Left ventricle myocardium superior (tissue), 1 donor: Measurements from ENCODE around the gene UGGT1. TPM values are rescaled to one million over a fixed set of nuclear protein-coding genes. Genes with fewer than 3 reads are reported as not detected.
"Not testable (repeated sequence)": the region's sequence is repeated elsewhere in the genome, so short reads cannot be mapped to it uniquely, and the experiment has no call there.

Experiments
- ATAC-seq: fragments of 200-7000 bp; cut with Tn5 transposase; one replicate; pipeline ENCODE4 v1.9.1; 2020; ENCODE audit warnings: mild to moderate bottlenecking, moderate library complexity
- DNase-seq: peaks from one replicate; pipeline ENCODE4 v3.0.0-alpha.2; 2020
- intact Hi-C: fragments of 100-400 bp; cut with micrococcal nuclease; formaldehyde crosslinking; loops from one replicate; pipeline ENCODE4 v1.11.0; 2022
- total RNA-seq: library from RNA; stranded (reverse); fragmentation: NEBNext Ultra II Directional; extraction: Animal tissue kit (Norgen Biotek cat#: 25700); gene quantifications from one replicate; pipeline ENCODE4 v1.2.1, GENCODE V29; 2021
- donor health status: DM: no; HTN: yes; CAD: no; lungs with severe emphysema.

The UGGT1 gene
- total RNA-seq, 1 donor from 2014 or later = 24.6 TPM

DNA sequence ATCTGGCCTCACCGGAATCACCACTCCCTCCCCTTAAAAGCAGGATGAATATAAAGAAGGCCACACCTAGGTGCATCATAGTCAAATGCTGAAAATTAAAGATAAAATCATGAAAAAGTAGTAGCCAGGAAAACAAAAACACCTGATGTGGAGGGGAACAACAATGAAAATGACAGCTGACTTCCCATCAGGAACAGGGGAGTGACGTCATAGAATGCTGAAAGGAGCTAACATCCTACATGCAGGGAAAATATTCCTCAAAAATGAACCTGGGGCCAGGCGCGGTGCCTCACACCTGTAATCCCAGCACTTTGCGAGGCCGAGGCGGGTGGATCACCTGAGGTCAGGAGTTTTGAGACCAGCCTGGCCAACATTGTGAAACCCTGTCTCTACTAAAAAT, 108.1 kb downstream of the UGGT1 start:
- intact Hi-C loops = no loop called here
- no peak for ATAC-seq
- DNase-seq = no peak

GRCh38 chr2:128202791-128203190, 111.8 kb downstream of the UGGT1 start:
- intact Hi-C loops = no loop called here
- DNase-seq (no peak), ATAC-seq (no peak)

- DNase-seq (no peak), ATAC-seq (no peak)
- intact Hi-C loops = no loop called here
Observed at GRCh38 chr2:128206245-128206644, 115.2 kb downstream of the UGGT1 start.

GRCh38 chr2:128208023-128208422, 117.0 kb downstream of the UGGT1 start:
- no peak for DNase-seq
- intact Hi-C loops = no loop called here
- no peak for ATAC-seq

DNA sequence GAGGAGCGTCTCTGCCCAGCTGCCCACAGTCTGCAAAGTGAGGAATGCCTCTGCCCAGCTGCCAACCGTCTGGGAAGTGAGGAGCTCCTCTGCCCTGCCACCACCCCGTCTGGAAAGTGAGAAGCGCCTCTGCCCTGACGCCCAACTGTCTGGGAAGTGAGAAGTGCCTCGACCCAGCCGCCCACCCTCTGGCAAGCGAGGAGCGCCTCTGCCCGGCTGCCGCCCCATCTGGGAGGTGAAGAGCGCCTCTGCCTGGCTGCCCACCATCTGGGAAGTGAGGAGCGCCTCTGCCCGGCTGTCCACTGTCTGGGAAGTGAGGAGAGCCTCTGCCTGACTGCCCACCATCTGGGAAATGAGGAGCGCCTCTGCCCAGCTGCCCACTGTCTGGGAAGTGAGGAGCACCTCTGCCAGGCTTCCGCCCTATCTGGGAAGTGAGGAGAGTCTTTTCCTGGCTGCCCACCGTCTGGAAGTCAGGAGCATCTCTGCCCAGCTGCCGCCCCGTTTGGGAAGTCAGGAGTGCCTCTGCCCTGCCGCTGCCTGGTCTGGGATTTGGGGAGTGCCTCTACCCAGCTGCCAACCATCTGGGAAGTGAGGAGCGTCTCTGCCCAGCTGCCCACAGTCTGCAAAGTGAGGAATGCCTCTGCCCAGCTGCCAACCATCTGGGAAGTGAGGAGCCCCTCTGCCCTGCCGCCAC, 117.8 kb downstream of the UGGT1 start:
- ATAC-seq, intact Hi-C loops, DNase-seq: not testable (repeated sequence)

- ATAC-seq = no peak
- intact Hi-C loops = no loop called here
- no peak for DNase-seq
Observed at GRCh38 chr2:128214251-128214650, 123.3 kb downstream of the UGGT1 start.

DNA sequence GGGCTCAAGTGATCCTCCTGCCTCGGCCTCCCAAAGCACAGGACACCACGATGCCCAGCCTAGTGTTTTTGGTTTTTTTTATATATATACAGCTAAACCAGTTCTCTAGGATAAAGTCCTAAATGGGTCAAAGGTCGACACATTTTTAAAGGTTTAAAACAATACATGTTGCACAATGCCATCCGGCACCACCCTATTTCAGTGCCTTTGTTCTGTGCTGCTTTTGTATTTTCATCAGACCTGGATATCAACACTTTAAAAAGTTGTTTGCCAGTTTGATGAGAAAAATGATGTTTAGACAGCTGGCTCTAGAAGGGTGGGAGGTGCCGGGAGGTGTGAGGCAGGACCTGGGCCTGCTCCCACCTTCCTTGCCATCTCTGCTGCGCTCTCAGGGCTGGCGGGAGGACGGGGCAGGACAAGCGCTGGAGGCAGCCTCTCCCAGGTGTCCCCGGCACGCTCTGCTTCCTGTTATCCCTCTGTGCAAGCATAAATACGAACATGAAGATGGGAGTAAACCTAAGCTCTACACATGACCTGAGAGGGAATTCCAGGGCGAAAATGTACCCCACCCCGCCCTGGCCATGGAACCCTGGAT, 124.0 kb downstream of the UGGT1 start:
- intact Hi-C loops = no loop called here
- DNase-seq = no peak
- no peak for ATAC-seq

DNA sequence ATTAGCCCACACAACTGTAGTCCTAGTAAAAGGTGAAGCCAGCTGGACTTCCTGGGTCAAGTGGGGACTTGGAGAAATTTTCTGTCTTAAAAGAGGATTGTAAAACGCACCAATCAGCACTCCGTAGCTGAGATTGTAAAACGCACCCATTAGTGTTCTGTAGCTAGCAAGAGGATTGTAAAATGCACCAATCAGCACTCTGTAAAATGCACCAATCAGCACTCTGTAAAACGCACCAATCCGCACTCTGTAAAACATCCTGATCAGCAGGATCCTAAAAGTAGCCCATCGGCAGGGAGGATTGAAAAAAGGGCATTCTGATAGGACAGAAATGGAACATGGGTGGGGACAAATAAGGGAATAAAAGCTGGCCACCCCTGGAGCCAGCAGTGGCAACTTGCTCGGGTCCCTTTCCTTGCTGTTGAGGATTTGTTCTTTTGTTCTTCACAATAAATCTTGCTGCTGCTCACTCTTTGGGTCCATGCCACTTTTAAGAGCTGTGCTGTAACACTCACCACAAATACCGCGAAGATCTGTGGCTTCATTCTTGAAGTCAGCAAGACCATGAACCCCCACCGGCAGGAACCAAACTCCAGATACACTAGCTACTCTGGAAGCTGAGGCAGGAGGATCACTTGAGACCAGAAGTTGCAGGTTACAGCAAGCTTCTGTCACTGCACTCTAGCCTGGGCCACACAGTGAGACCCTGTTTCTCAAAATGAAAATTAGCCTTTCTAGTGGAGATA, 125.1 kb downstream of the UGGT1 start:
- intact Hi-C loops = no loop called here
- DNase-seq = no peak

DNA sequence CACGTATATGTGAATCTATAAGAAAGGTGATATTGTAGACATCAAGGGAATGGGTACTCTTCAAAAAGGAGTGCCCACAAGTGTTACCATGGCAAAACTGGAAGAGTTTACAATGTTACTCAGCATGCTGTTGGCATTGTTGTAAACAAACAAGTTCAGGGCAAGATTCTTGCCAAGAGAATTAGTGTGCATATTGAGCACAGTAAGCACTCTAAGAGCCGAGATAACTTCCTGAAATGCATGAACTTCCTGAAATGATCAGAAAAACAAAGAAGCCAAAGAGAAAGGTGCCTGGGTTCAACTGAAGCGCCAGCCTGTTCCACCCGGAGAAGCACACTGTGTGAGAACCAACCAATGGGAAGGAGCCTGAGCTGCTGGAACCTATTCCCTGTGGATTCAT, 126.7 kb downstream of the UGGT1 start:
- ATAC-seq (no peak), DNase-seq (no peak)
- intact Hi-C loops = no loop called here

More for the DNA sequence above, 125.1 kb downstream of the UGGT1 start:
- ATAC-seq = no peak

GRCh38 chr2:128219891-128220290, 128.9 kb downstream of the UGGT1 start:
- no peak for DNase-seq
- ATAC-seq = no peak
- intact Hi-C loops = no loop called here

GRCh38 chr2:128227862-128228261, 136.9 kb downstream of the UGGT1 start:
- intact Hi-C loops = no loop called here
- DNase-seq (no peak), ATAC-seq (no peak)

DNA sequence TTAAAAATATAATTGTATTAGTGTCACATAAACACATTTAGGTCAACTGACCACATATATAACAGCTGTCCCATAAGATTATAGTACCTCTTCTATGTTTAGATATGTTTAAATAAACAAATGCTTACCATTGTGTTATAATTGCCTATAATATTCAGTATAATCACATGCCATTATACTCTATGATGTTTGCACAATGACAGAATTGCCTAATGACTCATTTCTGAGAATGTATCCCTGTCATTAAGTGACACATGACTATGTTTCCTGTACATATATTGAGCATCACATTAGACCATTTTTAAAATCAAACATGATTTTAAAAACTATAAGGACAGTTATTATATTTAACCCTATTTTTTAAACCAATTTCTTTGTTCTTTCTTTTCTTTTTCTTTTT, 137.9 kb downstream of the UGGT1 start:
- no peak for ATAC-seq
- intact Hi-C loops = no loop called here
- no peak for DNase-seq

DNA sequence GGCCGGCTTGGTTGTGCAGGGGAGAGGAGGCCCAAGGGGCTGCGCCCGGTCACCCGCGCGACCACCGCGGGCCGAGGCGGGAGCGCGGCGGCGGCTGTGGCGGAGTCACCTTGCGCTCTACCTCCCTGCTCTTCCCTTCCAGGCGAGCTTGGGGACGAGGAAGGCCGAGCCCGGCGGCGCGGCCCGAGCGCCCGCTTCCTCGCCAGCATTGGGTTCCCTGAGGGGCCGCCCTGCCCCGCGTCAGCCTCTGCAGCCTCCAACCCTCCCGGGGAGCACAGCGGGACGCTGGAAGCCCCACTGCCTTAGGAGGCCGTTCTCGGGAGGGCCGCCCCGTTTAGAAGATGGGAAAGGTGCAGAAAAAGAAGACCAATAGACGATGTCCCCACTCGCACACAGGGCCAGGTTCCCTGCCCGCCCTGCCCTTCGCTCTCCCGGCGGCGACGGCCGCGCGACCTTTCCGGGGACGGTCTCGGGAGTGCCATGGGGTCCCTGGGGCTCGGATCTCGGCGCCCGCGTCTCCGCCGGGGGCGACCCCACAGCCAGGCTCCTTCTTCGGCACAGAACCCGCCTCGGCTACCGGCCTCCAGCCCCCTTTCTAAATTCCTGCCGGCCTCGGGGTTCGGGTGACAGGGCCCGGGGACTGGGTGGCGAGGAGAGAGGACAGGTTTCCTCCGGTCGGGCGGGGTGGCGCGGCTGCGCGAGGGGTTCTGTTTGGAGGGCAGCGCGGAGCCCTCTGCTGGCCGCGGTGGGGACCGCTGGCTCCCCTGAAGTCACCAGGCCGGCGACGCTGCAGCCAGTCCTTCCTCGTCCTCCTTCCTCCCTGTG, 142.2 kb downstream of the UGGT1 start:
- DNase-seq (peak; percentile 95), ATAC-seq (peak; percentile 98)
- intact Hi-C loops = loop anchor here (10.0 kb wide), 1 partner anchor 348 kb away; the partner anchor contains the start of gene AMMECR1L

GRCh38 chr2:128233790-128234395, 142.9 kb downstream of the UGGT1 start:
- DNase-seq = no peak
- no peak for ATAC-seq
- intact Hi-C loops = loop anchor here (10.0 kb wide), 1 partner anchor 349 kb away; the partner anchor contains the start of gene AMMECR1L

- DNase-seq = no peak
- no peak for ATAC-seq
- intact Hi-C loops = loop anchor here (10.0 kb wide), 1 partner anchor 350 kb away; the partner anchor contains the start of gene AMMECR1L
Observed at GRCh38 chr2:128234613-128235012, 143.6 kb downstream of the UGGT1 start.

DNA sequence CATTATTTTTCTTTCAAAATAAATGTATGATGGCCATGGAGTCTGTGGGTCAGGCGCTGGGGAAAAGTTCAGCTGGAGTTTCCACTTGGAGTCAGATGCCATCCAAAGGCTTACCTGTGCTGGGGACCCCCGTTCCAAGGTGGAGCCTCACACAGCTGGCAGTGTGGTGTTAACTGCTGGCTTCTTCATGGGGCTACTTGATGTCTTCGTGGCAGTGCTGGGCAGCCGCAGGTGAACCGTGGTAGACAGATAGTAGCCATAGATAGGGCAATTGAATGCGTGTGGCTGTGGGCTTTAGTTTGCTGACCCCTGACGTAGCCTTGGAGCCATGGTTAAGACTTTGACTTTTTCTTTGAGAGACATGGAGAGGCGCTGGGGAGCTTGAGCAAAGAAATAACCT, 144.6 kb downstream of the UGGT1 start:
- DNase-seq (no peak), ATAC-seq (no peak)
- intact Hi-C loops = loop anchor here (10.0 kb wide), 1 partner anchor 351 kb away; the partner anchor contains the start of gene AMMECR1L

DNA sequence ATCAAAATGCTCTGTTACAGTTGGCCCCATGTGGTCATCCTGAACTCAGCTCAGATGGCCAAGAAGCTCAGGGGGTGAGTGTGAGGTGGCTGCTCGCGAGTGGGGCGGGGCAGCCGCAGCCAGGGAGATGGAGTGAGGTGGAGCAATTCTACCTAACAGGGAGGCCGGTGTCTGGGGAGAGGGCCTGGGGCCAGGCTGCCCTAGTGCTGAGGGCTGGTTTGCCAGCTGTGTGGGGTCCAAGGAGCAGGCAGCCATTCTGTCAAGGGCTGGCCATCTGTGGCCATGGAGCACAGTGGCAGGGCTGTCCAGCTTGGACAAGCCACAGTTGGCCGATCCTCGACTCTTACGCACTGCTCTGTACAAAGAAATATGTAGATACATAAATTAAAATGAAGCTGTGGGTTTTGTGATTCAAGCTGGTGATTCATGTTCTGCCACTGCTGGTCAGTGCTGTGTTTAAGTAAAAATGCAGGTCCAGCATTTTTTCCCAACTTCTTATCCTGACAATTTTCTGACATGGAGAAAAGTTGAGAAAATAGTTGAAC, 145.6 kb downstream of the UGGT1 start:
- intact Hi-C loops = loop anchor here (10.0 kb wide), 1 partner anchor 352 kb away; the partner anchor contains the start of gene AMMECR1L
- no peak for ATAC-seq
- DNase-seq = no peak

DNA sequence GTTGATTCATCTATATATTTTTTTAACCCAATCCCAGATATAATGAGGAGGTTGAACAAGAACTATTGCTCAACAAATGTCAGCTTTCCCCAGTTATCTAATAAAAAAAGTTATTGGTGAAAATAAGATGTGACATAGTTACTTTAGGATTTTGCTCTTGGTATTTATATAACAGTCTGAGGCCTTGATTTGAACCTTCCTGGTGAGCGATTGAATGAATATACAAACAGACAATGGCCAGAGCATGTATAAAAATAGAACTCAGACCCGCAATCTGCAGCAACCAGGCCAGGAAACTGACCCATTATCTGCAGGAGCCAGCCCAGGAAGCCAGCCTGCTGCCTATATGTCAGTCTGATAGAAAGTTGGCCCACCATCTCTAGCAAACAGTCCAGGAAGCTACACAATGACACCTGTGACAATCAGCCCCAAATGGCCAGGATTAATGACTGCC, 146.1 kb downstream of the UGGT1 start:
- intact Hi-C loops = loop anchor here (10.0 kb wide), 1 partner anchor 352 kb away; the partner anchor contains the start of gene AMMECR1L
- DNase-seq (no peak), ATAC-seq (peak; percentile 27)
